ENCODE results near the gene CEP68.

CEP68 gene

GRCh38 chr2:65093211-65093610 lies 37.0 kb downstream of the CEP68 start:
- TF ChIP-seq CTCF (IDR thresholded peaks at IDR 0.05; ENCODE audit: insufficient read depth, missing control alignments): no peak
- FAIRE-seq (no peak), DNase-seq (ENCODE audit: insufficient read length, low spot score) (no peak)

GRCh38 chr2:65096948-65097347 lies 40.7 kb downstream of the CEP68 start:
- DNase-seq (ENCODE audit: insufficient read length, low spot score): no peak
- no peak for FAIRE-seq
- no peak for TF ChIP-seq CTCF (IDR thresholded peaks at IDR 0.05; ENCODE audit: insufficient read depth, missing control alignments)

GRCh38 chr2:65097844-65098243 lies 41.6 kb downstream of the CEP68 start:
- DNase-seq (ENCODE audit: insufficient read length, low spot score): no peak
- TF ChIP-seq CTCF (IDR thresholded peaks at IDR 0.05; ENCODE audit: insufficient read depth, missing control alignments): no peak
- FAIRE-seq: no peak

- no peak for FAIRE-seq
- TF ChIP-seq CTCF (IDR thresholded peaks at IDR 0.05; ENCODE audit: insufficient read depth, missing control alignments): no peak
- DNase-seq (ENCODE audit: insufficient read length, low spot score): no peak
These were observed 42.5 kb downstream of the CEP68 start for GRCh38 chr2:65098741-65099140.

- FAIRE-seq (no peak), DNase-seq (ENCODE audit: insufficient read length, low spot score) (no peak)
- no peak for TF ChIP-seq CTCF (IDR thresholded peaks at IDR 0.05; ENCODE audit: insufficient read depth, missing control alignments)
These were observed 44.9 kb downstream of the CEP68 start for GRCh38 chr2:65101071-65101470.

- FAIRE-seq: no peak
- DNase-seq (ENCODE audit: insufficient read length, low spot score): no peak
These were observed 46.9 kb downstream of the CEP68 start for GRCh38 chr2:65103013-65103715.

More at GRCh38 chr2:65103013-65103715, 46.9 kb downstream of the CEP68 start:
- TF ChIP-seq CTCF (IDR thresholded peaks at IDR 0.05; ENCODE audit: insufficient read depth, missing control alignments): no peak
